Occipital lobe (tissue), 2 donors: ENCODE results near the gene RNF141. TPM values are rescaled to one million over a fixed set of nuclear protein-coding genes. Genes with fewer than 3 reads are reported as not detected.

Experiments
- DNase-seq: peaks from one replicate; lab custom pipeline; 2025; lab: John Stamatoyannopoulos, UW
- total RNA-seq: library from RNA; depleted of rRNA; stranded (reverse); fragments of >200 nt; gene quantifications from one replicate; pipeline ENCODE4 v1.2.3, GENCODE V29; 2014

Gene RNF141
- total RNA-seq, 1 donor from 2014 or later = 80.0 TPM

GRCh38 chr11:10498426-10499250 is 42.3 kb downstream of the RNF141 start:
- no peak for DNase-seq

DNA sequence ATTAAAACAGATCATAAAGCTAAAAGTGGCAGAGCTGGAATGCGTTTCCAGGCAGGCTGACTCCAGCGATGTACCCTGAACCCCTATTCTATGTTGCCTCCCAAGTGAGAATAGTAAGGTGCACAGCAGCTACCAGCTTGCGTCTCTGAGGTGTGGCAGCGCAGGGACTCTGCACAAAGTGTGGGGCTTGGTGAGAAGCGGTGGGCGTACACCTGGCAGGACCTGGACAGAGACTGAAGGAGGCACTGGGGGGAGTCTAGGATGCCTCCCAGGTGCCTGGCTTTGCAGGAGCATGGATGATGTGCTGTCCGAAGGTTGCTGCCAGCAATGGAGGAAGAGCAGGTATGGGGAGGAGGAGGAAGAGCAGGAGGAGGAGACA is 43.0 kb downstream of the RNF141 start:
- no peak for DNase-seq

- DNase-seq = no peak
Measured at GRCh38 chr11:10497371-10498021, 43.5 kb downstream of the RNF141 start.

DNA sequence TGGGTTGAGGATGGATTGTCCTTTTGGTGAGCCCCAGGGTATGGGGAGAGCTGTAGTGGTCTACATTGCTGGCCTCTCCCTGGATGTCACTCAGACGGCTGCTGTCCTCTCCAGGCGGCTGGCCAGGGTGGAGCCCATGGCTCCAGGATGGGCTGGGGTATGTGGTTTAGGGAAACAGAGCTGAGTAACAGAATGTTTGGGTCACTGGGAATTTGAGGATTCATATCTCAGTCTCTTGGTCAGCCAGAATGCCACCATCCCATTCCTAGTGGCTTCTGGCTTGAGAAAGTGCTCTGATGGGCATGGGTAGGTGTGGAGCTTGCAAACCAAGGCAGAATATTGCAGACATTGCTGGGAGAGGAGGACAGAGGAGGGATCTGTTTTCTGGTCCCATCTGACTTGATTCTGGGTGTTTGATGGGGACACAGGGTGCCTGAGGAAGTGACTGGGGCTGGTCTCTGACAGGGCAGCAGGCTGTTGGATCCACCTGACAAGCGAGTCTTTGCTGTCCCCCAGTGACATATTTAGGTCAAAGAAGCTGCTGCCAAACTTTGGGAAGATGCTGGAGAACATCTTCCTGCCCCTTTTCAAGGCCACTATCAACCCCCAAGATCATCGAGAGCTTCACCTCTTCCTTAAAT is 44.6 kb downstream of the RNF141 start:
- no peak for DNase-seq

DNA sequence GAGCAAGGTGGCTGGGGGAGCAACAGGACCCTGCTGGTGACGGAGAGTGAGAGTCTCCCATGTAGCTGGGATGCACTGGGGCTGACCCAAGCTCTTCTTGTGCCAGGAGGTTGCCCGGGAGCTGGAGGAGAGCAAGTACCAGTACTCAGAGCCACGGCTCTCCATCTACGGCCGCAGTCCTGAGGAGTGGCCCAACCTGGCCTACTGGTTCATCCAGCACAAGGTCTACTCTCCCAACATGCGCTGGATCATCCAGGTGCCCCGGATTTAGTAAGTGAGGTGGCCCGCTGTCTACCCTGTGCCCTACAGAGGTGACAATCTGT is 45.6 kb downstream of the RNF141 start:
- no peak for DNase-seq

GRCh38 chr11:10494636-10495463 is 46.1 kb downstream of the RNF141 start:
- no peak for DNase-seq

DNA sequence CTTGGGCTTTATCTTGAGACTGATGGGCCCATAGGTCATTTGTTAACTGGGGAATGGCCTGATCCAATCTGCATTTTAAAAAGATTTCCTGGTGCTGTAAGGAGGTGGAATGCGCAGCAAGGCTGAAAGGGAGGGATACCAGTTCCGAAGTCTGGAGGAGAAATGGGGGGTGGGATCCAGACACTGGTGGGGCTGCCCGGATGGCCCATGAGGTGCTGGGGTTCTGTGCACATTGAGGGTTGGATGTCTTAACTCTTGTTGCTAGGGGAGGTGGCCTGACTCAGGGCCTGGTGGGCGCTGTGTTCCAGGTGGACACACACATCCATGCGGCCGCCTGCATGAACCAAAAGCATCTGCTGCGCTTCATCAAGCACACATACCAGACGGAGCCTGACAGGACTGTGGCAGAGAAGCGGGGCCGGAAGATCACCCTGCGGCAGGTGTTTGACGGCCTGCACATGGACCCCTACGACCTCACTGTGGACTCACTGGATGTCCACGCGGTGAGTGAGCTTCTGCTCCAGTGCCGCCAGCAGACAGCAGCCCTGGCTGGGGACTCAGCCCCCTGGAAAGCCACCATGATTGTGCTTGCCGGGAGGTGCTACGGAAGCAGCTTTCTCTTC is 47.8 kb downstream of the RNF141 start:
- DNase-seq = no peak

DNA sequence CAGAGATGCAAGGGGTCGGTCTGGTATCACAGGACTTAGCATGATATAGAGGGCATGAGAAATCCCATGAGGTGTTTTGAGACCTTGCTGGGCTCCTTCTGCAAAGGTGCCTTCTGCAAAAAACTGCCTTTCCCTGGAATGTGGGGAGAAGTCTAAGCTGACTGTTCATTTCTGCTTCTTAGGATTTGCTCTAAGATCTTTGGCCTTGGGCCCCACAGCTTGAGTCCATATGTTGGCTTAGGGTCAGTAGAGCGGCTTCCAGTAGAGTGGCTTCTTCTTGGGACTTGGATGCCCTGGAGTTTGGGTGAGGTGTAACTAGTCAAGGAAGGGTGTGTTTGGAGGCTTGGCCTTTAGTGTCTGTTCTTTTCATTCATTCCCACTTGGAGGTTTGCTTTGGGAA is 48.9 kb downstream of the RNF141 start:
- DNase-seq = no peak

DNA sequence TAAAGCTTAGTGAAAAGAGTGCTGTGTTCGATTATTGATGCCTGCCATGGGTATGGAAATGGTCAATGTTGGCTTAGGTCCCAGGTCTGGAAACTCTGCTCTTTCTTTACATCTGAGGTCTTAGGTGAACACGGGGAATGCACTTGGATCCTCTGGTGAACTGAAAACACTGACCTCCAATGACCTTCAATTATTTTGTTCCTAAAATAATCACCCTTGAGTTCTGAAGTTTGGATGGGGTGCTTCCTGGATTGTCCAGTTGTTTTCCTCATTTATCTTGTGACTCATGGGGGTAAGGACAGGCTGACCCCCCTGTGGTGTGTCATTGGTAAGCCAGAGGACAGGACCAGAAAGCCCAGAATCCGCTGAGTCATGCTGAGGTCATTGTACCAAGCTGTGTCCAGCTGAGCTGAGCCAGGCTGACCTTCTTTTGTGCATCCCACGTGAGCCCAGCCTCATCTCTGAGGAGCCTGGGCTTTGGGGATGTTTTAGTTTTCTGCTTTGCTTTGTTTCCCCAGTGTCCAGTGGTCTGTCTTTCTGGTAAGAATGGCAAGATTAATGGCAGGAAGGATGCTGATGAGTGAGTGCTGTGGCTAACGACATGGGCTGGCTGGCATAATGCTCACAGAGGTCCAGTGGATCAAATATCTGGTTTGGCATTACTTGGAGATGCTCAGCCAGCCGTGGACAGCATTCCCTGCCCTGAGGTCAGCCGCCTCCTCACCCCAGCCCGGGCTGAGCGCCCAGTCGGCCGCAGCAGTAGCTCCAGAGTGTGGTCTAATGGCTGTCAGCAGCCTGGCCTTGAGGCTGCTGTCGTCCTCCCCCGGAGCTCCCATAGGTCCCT is 50.4 kb downstream of the RNF141 start:
- DNase-seq = peak; percentile 73

DNA sequence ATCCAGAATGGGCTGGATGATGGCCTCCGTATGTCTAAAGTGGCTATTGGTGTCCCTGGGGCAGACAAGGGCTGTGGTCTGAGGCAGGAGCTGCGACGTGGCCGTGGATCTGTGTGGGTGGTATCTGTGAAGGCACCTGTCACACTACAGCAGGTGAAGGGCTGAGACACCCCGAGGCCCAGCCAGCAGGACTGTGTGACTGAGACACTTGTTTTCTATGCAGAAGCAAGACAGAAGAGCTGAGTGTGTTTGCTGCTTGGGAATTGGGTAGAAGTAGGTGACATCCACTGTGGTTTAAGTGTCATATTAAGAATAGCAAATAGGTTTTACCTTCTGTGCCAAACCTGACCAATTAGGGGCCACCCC is 51.0 kb downstream of the RNF141 start:
- DNase-seq = no peak

- DNase-seq = no peak
Measured at GRCh38 chr11:10488934-10489691, 51.9 kb downstream of the RNF141 start.

GRCh38 chr11:10488121-10488933 is 52.7 kb downstream of the RNF141 start:
- DNase-seq = no peak

DNA sequence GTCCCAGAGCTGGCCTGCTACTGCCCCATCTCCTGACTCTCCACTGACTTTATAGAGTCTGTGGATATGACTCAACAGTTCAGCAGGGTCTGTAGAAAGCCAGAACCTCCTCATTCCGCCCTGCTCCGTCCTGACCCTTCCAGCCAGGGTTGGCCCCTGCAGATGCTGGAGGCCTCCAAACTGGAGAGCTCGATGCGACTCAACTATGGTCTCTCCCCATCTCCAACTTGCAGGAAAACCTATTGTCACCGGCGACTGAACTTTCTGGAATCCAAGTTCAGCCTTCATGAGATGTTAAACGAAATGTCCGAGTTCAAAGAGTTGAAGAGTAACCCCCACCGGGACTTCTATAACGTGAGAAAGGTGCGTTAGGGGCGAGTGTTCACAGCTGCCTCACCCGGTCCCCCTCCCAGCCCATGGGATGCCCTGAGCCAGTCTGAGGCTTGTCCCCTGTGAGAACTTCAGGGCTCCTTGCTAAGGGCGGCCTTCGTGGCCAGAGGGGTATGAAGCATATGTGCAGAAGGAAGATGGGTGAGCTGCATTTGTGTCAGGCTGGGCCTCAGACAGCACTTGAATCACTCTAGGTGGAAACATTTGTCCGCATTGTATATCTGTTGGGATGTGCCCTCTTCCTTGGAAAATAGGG is 53.9 kb downstream of the RNF141 start:
- no peak for DNase-seq

DNA sequence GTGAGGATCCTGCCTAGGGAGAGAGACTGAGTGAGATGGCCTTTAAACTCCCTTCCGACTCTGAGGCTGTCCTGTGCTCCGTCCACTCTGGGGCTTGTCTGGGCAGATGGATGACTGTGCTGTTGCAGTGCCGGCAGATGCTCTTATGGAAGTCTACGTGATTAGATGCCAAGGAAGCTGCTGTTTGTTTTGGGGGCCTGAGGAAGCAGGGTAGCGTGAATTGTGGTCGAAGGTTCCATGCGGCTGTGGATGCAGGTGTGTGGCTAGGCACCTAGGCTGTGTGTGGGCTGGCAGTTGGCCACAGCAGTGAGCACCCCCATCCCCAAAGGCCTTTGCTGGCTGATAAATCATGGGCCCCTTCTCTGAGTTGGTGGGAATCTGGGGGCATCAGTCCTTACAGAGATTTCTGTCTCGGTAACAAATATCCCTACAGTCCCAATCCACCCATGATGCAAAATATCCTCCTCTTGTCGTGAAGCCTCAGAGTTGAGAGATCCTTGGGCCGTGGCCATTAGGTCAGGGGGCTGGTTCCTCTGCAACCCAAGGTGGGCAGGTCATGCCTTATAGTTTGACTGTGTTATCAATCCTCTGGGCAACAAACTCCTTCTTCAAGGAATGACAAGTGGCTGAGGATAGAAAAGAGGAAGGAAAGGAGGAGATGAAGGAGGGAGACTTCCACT is 54.7 kb downstream of the RNF141 start:
- DNase-seq = no peak

DNA sequence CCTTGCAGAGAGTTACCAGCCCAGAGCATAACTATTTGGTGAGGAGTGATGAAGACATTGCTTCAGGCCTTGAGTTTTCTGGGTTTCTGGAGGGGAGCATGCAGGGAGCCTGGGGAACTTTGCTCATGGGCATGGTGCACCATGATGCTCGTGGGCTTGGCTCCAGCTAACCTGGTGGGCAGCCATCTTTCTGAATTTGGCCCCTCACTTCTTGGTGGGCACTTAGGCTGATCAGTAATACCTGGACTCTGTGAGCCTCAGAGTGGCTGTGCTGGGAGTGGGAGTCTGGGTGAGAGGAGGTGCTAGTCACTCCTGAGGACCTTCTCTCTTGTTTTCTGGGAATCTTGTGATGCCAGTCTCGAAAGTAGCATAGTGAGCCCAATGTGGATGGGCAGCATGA is 55.3 kb downstream of the RNF141 start:
- no peak for DNase-seq

DNA sequence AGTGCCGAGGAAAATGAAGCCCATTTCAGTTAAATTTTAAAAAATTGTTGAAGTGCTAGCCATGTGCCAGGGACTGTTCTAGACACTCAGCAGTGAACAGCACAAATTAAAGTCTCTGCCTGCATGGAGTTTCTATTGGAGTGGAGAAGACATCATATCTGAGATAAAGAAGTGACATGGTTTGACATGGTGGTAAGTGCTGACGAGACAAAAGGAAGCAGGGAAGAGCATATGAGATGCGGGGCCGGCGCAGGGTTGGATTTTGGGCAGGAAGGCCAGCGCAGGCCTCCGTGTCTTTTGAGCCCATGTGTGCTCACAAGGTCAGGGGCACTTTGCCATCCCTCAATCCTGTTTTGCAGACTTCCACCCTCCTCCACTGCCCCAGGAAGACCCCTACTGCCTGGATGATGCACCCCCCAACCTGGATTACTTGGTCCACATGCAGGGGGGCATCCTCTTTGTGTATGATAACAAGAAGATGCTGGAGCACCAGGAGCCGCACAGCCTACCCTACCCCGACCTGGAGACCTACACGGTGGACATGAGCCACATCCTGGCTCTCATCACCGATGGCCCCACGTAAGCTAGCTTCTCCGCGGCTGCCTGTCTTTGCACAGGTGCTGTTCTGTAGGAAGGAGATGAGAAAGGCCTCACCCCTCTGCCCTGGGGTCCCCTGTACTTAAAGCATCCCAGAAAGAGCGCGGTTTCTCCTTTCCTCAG is 56.4 kb downstream of the RNF141 start:
- no peak for DNase-seq

DNA sequence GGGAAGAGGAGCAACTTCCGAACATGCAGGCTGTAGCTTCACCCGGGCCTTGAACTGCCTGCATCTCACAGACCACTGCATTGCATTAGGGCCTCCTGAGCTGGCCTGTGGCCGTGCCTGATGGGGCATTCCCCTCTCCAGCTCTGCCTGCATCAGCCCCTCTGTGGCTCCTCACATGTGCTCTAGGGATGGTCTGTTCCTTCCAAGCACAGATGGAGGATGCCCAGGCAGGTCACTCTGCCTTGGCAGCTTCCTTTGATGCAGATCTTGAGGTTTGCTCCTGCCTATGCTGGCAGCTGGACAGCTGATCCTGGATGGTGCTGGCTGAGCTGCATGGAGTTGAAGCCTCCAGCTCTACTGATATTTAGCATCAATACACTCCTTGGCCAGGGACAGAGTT is 57.4 kb downstream of the RNF141 start:
- no peak for DNase-seq
